B cell (primary cell): ENCODE measurements around the gene SST. TPM values are rescaled to one million over a fixed set of nuclear protein-coding genes. Genes with fewer than 3 reads are reported as not detected.

Experiments
- ATAC-seq: fragments of 200-7000 bp; cut with Tn5 transposase; one replicate; pipeline ENCODE4 v1.10.0; 2021; ENCODE audit warnings: low read depth, mild to moderate bottlenecking, moderate number of reproducible peaks, moderate library complexity
- CTCF ChIA-PET: fragments of 350-600 bp; sonication (Branson Sonifier 250); formaldehyde crosslinking; loops from one replicate; lab custom pipeline; 2021; ENCODE audit warnings: antibody characterized with exemption, inconsistent platforms; lab: Charles Lee
- POLR2A ChIA-PET: fragments of 350-600 bp; sonication (Branson Sonifier 250); formaldehyde crosslinking; loops from one replicate; lab custom pipeline; 2021; ENCODE audit warnings: antibody characterized with exemption; lab: Charles Lee
- DNase-seq: peaks from one replicate; pipeline ENCODE4 v3.0.0; 2013
- H2AFZ ChIP-seq: 2 replicates; pipeline ENCODE4 v1.6.1; 2012; ENCODE audit warnings: mild to moderate bottlenecking, low read depth, low read length; ENCODE audit not compliant: insufficient read depth, poor library complexity, severe bottlenecking
- H3K27ac ChIP-seq, 2 donors: 1 replicate in 1 of 2; 2 replicates in 1 of 2; pipeline ENCODE4 v1.5.1; 2012 to 2013; ENCODE audit warnings: low read length in 2 of 2, mild to moderate bottlenecking in 2 of 2, moderate library complexity in 1 of 2
- H3K27me3 ChIP-seq, 4 experiments: fragments of 200-600 bp in 1 of 4; sonication (generic) in 1 of 4; replicated peaks in 1 of 4; 1 replicate in 2 of 4; 2 replicates in 2 of 4; pipeline versions ENCODE4 v1.6.1 to v1.7.0; 2013 to 2016; ENCODE audit warnings: low read length in 3 of 4, mild to moderate bottlenecking in 2 of 4, mixed read lengths in 1 of 4, moderate library complexity in 1 of 4; ENCODE audit not compliant: insufficient read depth in 4 of 4, control insufficient read depth in 3 of 4; ENCODE audit errors: control extremely low read depth in 1 of 4
- H3K36me3 ChIP-seq, 2 experiments: replicated peaks in 1 of 2; 1 replicate in 1 of 2; 2 replicates in 1 of 2; pipeline versions ENCODE4 v1.6.1 to v1.7.1; 2013; ENCODE audit warnings: low read length in 1 of 2; ENCODE audit not compliant: insufficient read depth in 2 of 2, control insufficient read depth in 1 of 2; ENCODE audit errors: control extremely low read depth in 1 of 2, extremely low read depth in 1 of 2
- H3K4me1 ChIP-seq, 2 donors: fragments of 200-600 bp in 1 of 2; sonication (generic) in 1 of 2; 1 replicate in 1 of 2; 2 replicates in 1 of 2; pipeline versions ENCODE4 v1.5.1 to v1.6.1; 2013 to 2017; ENCODE audit warnings: low read length in 2 of 2; ENCODE audit not compliant: control insufficient read depth in 2 of 2, insufficient read depth in 2 of 2
- H3K4me2 ChIP-seq: replicated peaks from 2 replicates; pipeline ENCODE3; 2012; ENCODE audit warnings: mild to moderate bottlenecking, low read depth, low read length; ENCODE audit not compliant: poor library complexity, severe bottlenecking
- H3K4me3 ChIP-seq, 5 experiments: fragments of 200-600 bp in 1 of 5; sonication (generic) in 1 of 5; 1 replicate in 3 of 5; 2 replicates in 2 of 5; pipeline versions ENCODE4 v1.5.1 to v1.7.0; 2011 to 2016; ENCODE audit warnings: low read length in 4 of 5, mild to moderate bottlenecking in 4 of 5, low read depth in 2 of 5, control low read depth in 1 of 5, moderate library complexity in 1 of 5; ENCODE audit not compliant: insufficient read depth in 1 of 5; ENCODE audit errors: control extremely low read depth in 1 of 5, extremely low read depth in 1 of 5
- H3K79me2 ChIP-seq: fragments of 200-600 bp; sonication (generic); one replicate; pipeline ENCODE4 v1.6.0; 2016; ENCODE audit warnings: low read length; ENCODE audit not compliant: control insufficient read depth, insufficient read depth
- H3K9ac ChIP-seq: fragments of 200-600 bp; sonication (generic); 2 replicates; pipeline ENCODE4 v1.6.1; 2017; ENCODE audit warnings: mild to moderate bottlenecking, low read length, moderate library complexity
- H3K9me3 ChIP-seq, 3 donors: one replicate each; pipeline versions ENCODE4 v1.6.1 to v1.7.1; 2013; ENCODE audit warnings: low read length in 2 of 3; ENCODE audit not compliant: control insufficient read depth in 2 of 3, insufficient read depth in 1 of 3; ENCODE audit errors: control extremely low read depth in 1 of 3
- H4K20me1 ChIP-seq: 2 replicates; pipeline ENCODE4 v1.6.0; 2012; ENCODE audit warnings: mild to moderate bottlenecking, low read length; ENCODE audit not compliant: insufficient read depth, control insufficient read depth, poor library complexity, severe bottlenecking
- H3K27ac Mint-ChIP-seq: one replicate; pipeline ENCODE4 v1.8.0; 2021; ENCODE audit warnings: mixed read lengths
- H3K27me3 Mint-ChIP-seq: one replicate; pipeline ENCODE4 v1.8.0; 2021; ENCODE audit warnings: mixed read lengths
- H3K4me1 Mint-ChIP-seq: one replicate; pipeline ENCODE4 v1.8.0; 2021; ENCODE audit warnings: mixed read lengths
- H3K4me3 Mint-ChIP-seq: one replicate; pipeline ENCODE4 v1.8.0; 2021; ENCODE audit warnings: mixed read lengths
- H3K9me3 Mint-ChIP-seq: one replicate; pipeline ENCODE4 v1.8.0; 2022; ENCODE audit warnings: mixed read lengths; ENCODE audit not compliant: insufficient read depth
- CTCF ChIP-seq: fragments of 200-600 bp; IDR thresholded peaks from one replicate; pipeline ENCODE4 v1.8.0; 2022; ENCODE audit warnings: antibody characterized with exemption, mild to moderate bottlenecking
- EZH2 ChIP-seq: IDR thresholded peaks from 2 replicates; pipeline ENCODE4 v1.6.1; 2012; ENCODE audit warnings: borderline replicate concordance, low read depth, mild to moderate bottlenecking, moderate library complexity, low read length; ENCODE audit not compliant: insufficient read depth, poor library complexity, severe bottlenecking
- WGBS: methylation state at CpG from one replicate; pipeline ENCODE4 v1.1.5; 2013; ENCODE audit warnings: missing lambda C conversion rate; ENCODE audit not compliant: insufficient coverage; 5-methylcytosine and 5-hydroxymethylcytosine counted together
- intact Hi-C: fragments of 100-400 bp; cut with micrococcal nuclease; formaldehyde crosslinking; loops from one replicate; pipeline ENCODE4 v1.10.0; 2022
- polyA plus RNA-seq: library from polyadenylated mRNA; depleted of rRNA; stranded (reverse); fragments of >200 nt; gene quantifications from 2 replicates; pipeline ENCODE4 v1.2.3, GENCODE V29; 2012
- total RNA-seq, 2 donors: library from RNA; stranded (reverse); fragments of 120-200 nt in 1 of 2; gene quantifications; 1 replicate in 1 of 2; 2 replicates in 1 of 2; pipeline versions ENCODE4 v1.2.3 to v1.2.4, GENCODE V29; 2013 to 2022

SST gene
- total and polyA plus RNA-seq, 2 donors (not counting 1 experiment from before 2014, with no cell fraction given): not detected

DNA sequence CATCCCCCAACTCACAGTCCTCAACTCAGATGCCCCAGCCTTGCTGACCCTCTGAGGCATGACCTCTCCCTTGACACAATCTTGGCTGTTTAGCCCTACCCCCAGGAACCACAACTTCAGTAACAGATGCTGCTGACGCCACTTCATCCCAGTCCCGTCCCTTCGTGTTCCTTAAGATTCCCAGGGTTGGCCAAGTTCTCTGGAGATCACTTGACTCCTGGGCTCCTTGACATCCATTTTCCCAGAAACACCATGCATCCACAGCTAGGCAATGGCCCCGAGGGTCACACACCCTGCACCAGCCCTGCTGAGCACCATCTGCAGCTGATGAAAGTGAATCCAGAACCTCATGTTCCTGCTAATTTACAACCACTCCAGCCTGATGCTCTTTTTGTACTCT lies 25.3 kb upstream of the SST start:
- ChIA-PET CTCF (interaction anchor here (1.2 kb wide), 1 partner anchor 16 kb away, joined by 5 read pairs; no protein-coding TSS in a partner anchor), POLR2A (no interaction called here)
- TF ChIP-seq EZH2: no peak
- TF ChIP-seq CTCF: no peak
- 82% methylated on average over 4 of the region's 4 CpGs for WGBS
- H3K4me3 Mint-ChIP-seq: no peak overlapping the region
- intact Hi-C loops: no loop called here
- peaks cover 41% of the 10 kb centered on the region for H3K27me3 Mint-ChIP-seq
- H3K4me3 ChIP-seq: no peak overlapping the region
- DNase-seq (no peak), ATAC-seq (no peak)
- no peaks in the 10 kb centered on the region for H3K36me3 ChIP-seq
- H3K4me2 ChIP-seq: no peak overlapping the region
- no peak overlapping the region for H2AFZ ChIP-seq
- H3K4me1 ChIP-seq: no peaks in the 10 kb centered on the region
- H4K20me1 ChIP-seq: no peaks in the 10 kb centered on the region
- no peaks in the 10 kb centered on the region for H3K4me1 Mint-ChIP-seq
- H3K27ac ChIP-seq: no peak overlapping the region
- no peaks in the 10 kb centered on the region for H3K9me3 ChIP-seq
- H3K27ac Mint-ChIP-seq: no peak overlapping the region
- no peak overlapping the region for H3K9ac ChIP-seq
- H3K9me3 Mint-ChIP-seq: no peaks in the 10 kb centered on the region
- H3K79me2 ChIP-seq: no peaks in the 10 kb centered on the region
- H3K27me3 ChIP-seq: peaks cover 0 to 5% (median 3%) of the 10 kb centered on the region in 4 experiments

DNA sequence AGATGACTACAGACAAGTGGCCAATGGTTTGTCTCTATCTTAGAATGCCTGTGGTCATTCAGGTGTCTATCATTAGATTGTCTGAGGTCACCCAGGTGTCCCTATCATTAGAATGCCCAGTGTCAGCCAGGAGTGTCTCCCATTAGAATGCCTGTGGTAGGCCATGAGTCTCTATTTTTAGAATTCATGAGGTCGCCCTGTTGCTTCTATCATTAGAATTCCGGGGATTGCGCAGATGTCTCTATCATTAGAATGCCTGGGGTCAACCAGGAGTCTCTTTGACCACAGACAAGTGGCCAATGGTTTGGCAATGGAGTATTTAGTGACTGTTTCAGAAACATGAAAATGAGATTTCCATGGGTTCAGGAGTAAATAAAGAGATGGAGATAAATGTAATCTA lies 24.6 kb upstream of the SST start:
- Mint-ChIP-seq H3K9me3 (no peaks in the 10 kb centered on the region), H3K27me3 (peaks cover 44% of the 10 kb centered on the region), H3K4me1 (no peaks in the 10 kb centered on the region), H3K4me3 (no peak overlapping the region), H3K27ac (no peak overlapping the region)
- TF ChIP-seq CTCF (no peak), EZH2 (no peak)
- Histone ChIP-seq H3K27ac (no peak overlapping the region), H4K20me1 (no peaks in the 10 kb centered on the region), H3K27me3 (peaks cover 0 to 5% (median 3%) of the 10 kb centered on the region in 4 experiments), H3K4me1 (no peaks in the 10 kb centered on the region), H3K4me3 (no peak overlapping the region), H3K4me2 (no peak overlapping the region), H3K36me3 (no peaks in the 10 kb centered on the region), H3K79me2 (no peaks in the 10 kb centered on the region), H2AFZ (no peak overlapping the region), H3K9ac (no peak overlapping the region), H3K9me3 (no peaks in the 10 kb centered on the region)
- DNase-seq (no peak), ATAC-seq (no peak)
- intact Hi-C loops: no loop called here
- WGBS: 95% methylated on average over 3 of the region's 3 CpGs
- ChIA-PET POLR2A (no interaction called here), CTCF (interaction anchor here (0.6 kb wide), 1 partner anchor 511 kb away, joined by 4 read pairs; no protein-coding TSS in a partner anchor)
